HepG2 (cell line): ENCODE data around the gene SCYL1. TPM values are rescaled to one million over a fixed set of nuclear protein-coding genes. Genes with fewer than 3 reads are reported as not detected.

Experiments used
- BCLAF1 ChIP-seq: fragments of 450-650 bp; IDR thresholded peaks from 2 replicates; pipeline ENCODE4 v1.6.1; 2017; ENCODE audit warnings: mild to moderate bottlenecking
- DRAP1 ChIP-seq: IDR thresholded peaks from 2 replicates; pipeline ENCODE4 v1.6.1; 2016; ENCODE audit warnings: missing genetic modification reagents, missing compliant biosample characterization
- FOXJ3 ChIP-seq: sonication (generic); formaldehyde crosslinking; IDR thresholded peaks from 2 replicates; pipeline ENCODE4 v1.4.0; 2020; ENCODE audit warnings: missing genetic modification reagents, mild to moderate bottlenecking, borderline replicate concordance
- FOXO4 ChIP-seq: sonication (generic); formaldehyde crosslinking; conservative IDR thresholded peaks from 2 replicates; pipeline ENCODE4 v1.8.1; 2023; ENCODE audit warnings: missing genetic modification reagents
- FOXP1 ChIP-seq, 2 experiments: fragments of 450-650 bp in 1 of 2; IDR thresholded peaks; 2 replicates each; pipeline ENCODE4 v1.6.1; 2017 to 2018; ENCODE audit warnings: antibody characterized with exemption in 1 of 2
- GATAD1 ChIP-seq: IDR thresholded peaks from 2 replicates; pipeline ENCODE4 v1.6.1; 2016; ENCODE audit warnings: missing genetic modification reagents, missing compliant biosample characterization
- HHEX ChIP-seq: IDR thresholded peaks from 2 replicates; pipeline ENCODE4 v1.6.1; 2016; ENCODE audit warnings: control low read depth
- MAFF ChIP-seq: IDR thresholded peaks from 2 replicates; pipeline ENCODE4 v1.6.1; 2011; ENCODE audit warnings: low read depth, low read length, improper control_type of control experiment
- MAZ ChIP-seq, 2 experiments: sonication (generic) in 1 of 2; formaldehyde crosslinking in 1 of 2; IDR thresholded peaks; 2 replicates each; pipeline versions ENCODE4 v1.5.0 to v1.6.1; 2012 to 2020; ENCODE audit warnings: low read depth in 2 of 2, mild to moderate bottlenecking in 2 of 2, borderline replicate concordance in 1 of 2, improper control_type of control experiment in 1 of 2, low read length in 1 of 2, missing genetic modification reagents in 1 of 2, moderate library complexity in 1 of 2
- MXI1 ChIP-seq: IDR thresholded peaks from 3 replicates; pipeline ENCODE4 v1.6.1; 2012; ENCODE audit warnings: low read depth, low read length, inconsistent platforms, borderline replicate concordance
- RFXAP ChIP-seq: sonication (generic); formaldehyde crosslinking; IDR thresholded peaks from 2 replicates; pipeline ENCODE4 v1.4.0; 2020; ENCODE audit warnings: missing genetic modification reagents, borderline replicate concordance
- STAG1 ChIP-seq: sonication (generic); formaldehyde crosslinking; IDR thresholded peaks from 2 replicates; pipeline ENCODE4 v1.4.0; 2020; ENCODE audit warnings: missing genetic modification reagents
- TARDBP ChIP-seq: sonication (generic); formaldehyde crosslinking; IDR thresholded peaks from 2 replicates; pipeline ENCODE4 v1.8.0; 2022; ENCODE audit warnings: mild to moderate bottlenecking, missing genetic modification reagents
- THAP11 ChIP-seq: IDR thresholded peaks from 2 replicates; pipeline ENCODE4 v1.6.1; 2016; ENCODE audit warnings: missing biosample characterization, missing genetic modification reagents
- ZNF230 ChIP-seq: sonication (generic); formaldehyde crosslinking; IDR thresholded peaks from 2 replicates; pipeline ENCODE4 v1.4.0; 2020; ENCODE audit warnings: mild to moderate bottlenecking, missing genetic modification reagents
- ZNF317 ChIP-seq: sonication (generic); formaldehyde crosslinking; IDR thresholded peaks from 2 replicates; pipeline ENCODE4 v1.5.0; 2020; ENCODE audit warnings: mild to moderate bottlenecking, missing genetic modification reagents
- ZNF570 ChIP-seq: sonication (generic); formaldehyde crosslinking; IDR thresholded peaks from 2 replicates; pipeline ENCODE4 v1.4.0; 2020; ENCODE audit warnings: mild to moderate bottlenecking, missing genetic modification reagents, borderline replicate concordance
- ZNF644 ChIP-seq: IDR thresholded peaks from 2 replicates; pipeline ENCODE4 v1.6.1; 2016; ENCODE audit warnings: low read depth
- ZNF883 ChIP-seq: sonication (generic); formaldehyde crosslinking; IDR thresholded peaks from 2 replicates; pipeline ENCODE4 v1.5.1; 2020; ENCODE audit warnings: mild to moderate bottlenecking, missing genetic modification reagents; ENCODE audit errors: not compliant biosample characterization
- ZZZ3 ChIP-seq: sonication (generic); formaldehyde crosslinking; IDR thresholded peaks from 2 replicates; pipeline ENCODE4 v1.4.0; 2020; ENCODE audit warnings: missing genetic modification reagents, mild to moderate bottlenecking, borderline replicate concordance
- polyA plus RNA-seq, 8 experiments: library from polyadenylated mRNA; depleted of rRNA in 3 of 8; stranded (reverse) in 7 of 8; unstranded in 1 of 8; fragments of >200 nt; fragmentation: Illumina TruSeq in 4 of 8; extraction: Trizol in 4 of 8; gene quantifications; 2 replicates each; pipeline versions ENCODE4 v1.2.1 to v1.2.3, GENCODE V29; 2011 to 2016; ENCODE audit warnings: low read depth in 4 of 8, missing spikeins in 1 of 8, mixed read lengths in 1 of 8; ENCODE audit not compliant: insufficient read depth in 1 of 8
- total RNA-seq, 5 experiments: library from RNA; depleted of rRNA; stranded (reverse); fragments of >200 nt; fragmentation: Illumina TruSeq; extraction: Trizol; gene quantifications; 2 replicates each; pipeline ENCODE4 v1.2.3, GENCODE V29; 2016; ENCODE audit warnings: low read depth in 1 of 5

SCYL1 gene
- total and polyA plus RNA-seq, 2 of the 13 experiments (the other 11 are each of a cell fraction or from before 2014, with no cell fraction given), result 65.9 to 103 TPM

- no peak for TF ChIP-seq HHEX
- no peak for TF ChIP-seq ZNF317 (CRISPR knock-in tag)
- TF ChIP-seq THAP11, result peak; percentile 38; the same call in 1 of the 2 replicates
- no peak for TF ChIP-seq FOXP1 (IDR thresholded peaks at IDR 0.05)
- TF ChIP-seq FOXP1 (CRISPR knock-in tag; IDR thresholded peaks at IDR 0.05), result no peak
- peak; percentile 50 for TF ChIP-seq ZNF883 (CRISPR knock-in tag)
- TF ChIP-seq ZZZ3 (CRISPR knock-in tag), result no peak
- TF ChIP-seq RFXAP (CRISPR knock-in tag), result no peak
- TF ChIP-seq FOXO4, result no peak
- no peak for TF ChIP-seq ZNF230 (CRISPR knock-in tag)
- TF ChIP-seq TARDBP (CRISPR knock-in tag), result 0 out of 2 replicates have a peak, but pooled peaks have one; percentile 56
- TF ChIP-seq FOXJ3 (CRISPR knock-in tag), result no peak
- TF ChIP-seq ZNF570 (CRISPR knock-in tag), result no peak
- TF ChIP-seq BCLAF1, result no peak
- no peak for TF ChIP-seq MAZ (IDR thresholded peaks at IDR 0.05; ENCODE audit: borderline replicate concordance, low read depth, low read length)
- TF ChIP-seq MAZ (CRISPR knock-in tag; IDR thresholded peaks at IDR 0.05; ENCODE audit: low read depth), result 0 out of 2 replicates have a peak, but pooled peaks have one; percentile 62
- TF ChIP-seq ZNF644, result no peak
- TF ChIP-seq STAG1 (CRISPR knock-in tag), result no peak
- TF ChIP-seq DRAP1 (CRISPR knock-in tag), result no peak
- no peak for TF ChIP-seq MAFF
- TF ChIP-seq GATAD1 (CRISPR knock-in tag), result 0 out of 2 replicates have a peak, but pooled peaks have one; percentile 24
- no peak; the same call in 2 of the 3 replicates for TF ChIP-seq MXI1
Observed at GRCh38 chr11:65524741-65525545, at the start of gene SCYL1 (continued).
